Activated naive CD4-positive, alpha-beta T cell treated with anti-CD3 and anti-CD28 coated beads, Interleukin-2, amount 50 U/mL, for 16 hours (primary cell): ENCODE results near the gene PKM.
A peak's percentile ranks its signal among the peaks of the same experiment; 100 is the strongest.
"Not testable (repeated sequence)": the region's sequence is repeated elsewhere in the genome, so short reads cannot be mapped to it uniquely, and the experiment has no call there.

ENCODE experiments used
- DNase-seq: peaks from one replicate; pipeline ENCODE4 v3.0.0-alpha.2; 2020

Gene PKM

DNA sequence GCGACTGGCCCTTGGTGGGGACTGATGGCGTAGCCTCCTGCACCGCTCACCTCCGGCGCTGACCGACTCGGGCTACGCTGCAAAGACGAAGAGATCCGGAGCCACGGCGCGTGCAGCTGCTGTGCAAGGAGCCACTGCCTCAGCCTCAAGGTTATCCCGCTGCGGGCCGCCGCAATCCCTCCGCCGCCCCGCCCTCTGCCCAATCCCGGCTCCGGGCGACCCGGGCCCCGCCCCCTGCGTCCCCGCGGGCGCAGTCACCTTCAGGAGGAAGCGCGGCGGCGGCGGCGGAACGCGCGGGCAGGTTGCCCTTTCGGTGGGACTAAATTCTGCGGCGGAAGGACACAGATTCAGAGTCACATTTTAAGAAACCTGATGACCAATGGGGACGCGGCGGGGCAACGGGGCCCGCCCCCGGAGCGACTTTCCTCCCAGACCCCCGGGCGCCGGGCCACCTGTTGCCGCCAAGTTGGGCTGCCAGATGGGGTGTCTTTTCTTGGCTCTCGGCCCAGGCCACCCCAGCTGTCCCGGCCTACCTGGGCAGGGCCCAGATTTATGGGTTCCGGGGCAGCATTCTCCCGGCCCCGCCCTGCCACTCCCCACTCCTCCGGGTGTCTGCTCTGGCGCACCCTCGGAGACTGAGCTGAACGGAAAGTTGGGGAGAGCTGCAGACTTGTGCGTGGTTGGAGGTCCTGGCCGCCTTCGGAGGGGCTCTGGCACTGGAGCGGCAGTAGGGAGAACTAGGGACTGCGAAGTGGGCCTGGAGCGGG lies at the start of gene PKM:
TSS of gene PKM (minus strand) at position 125 of the 767 bp plus-strand sequence. CDS start 12,093 bp downstream, outside the sequence.
- peak; percentile 97 for DNase-seq

DNA sequence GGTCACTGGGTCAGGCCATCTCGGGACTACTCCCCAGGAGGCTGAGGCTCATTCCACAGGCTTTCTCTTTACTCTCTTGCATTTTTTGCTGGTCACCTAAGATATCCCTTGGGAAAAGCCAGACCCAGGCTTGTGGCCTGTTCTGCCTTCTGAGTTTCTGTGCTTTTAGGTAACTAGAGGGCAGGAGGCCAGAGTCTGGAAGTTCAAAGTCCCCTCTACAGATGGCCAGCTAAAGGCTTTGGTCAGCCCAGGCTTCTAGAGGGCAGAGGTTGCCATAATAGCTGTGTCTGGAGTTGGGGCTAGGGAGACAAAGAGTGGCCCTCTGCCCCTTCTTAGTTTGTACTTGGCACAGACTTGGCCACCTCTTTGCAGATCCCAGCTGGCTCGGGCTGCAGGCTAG lies 49.8 kb upstream of the PKM start:
- no peak for DNase-seq

DNA sequence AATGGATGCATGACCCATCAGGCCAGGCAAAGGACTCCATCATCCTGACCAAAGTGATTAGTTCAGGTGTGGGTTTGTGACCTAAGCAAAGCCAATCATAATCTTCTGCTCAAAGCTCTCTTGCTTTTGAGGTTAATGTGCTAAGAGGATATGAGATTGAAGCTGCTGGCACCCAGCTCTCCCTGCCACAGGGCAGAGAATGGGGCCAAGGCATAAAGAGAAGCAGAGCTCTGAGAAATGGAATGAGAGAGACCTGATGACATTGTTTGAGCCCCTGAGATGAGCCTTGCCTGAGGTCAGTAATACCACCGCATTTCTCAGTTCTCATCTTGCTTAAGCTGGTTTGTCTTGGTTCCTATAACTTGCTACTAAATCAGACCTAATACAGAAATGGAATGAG lies 47.7 kb upstream of the PKM start:
- DNase-seq = no peak

DNA sequence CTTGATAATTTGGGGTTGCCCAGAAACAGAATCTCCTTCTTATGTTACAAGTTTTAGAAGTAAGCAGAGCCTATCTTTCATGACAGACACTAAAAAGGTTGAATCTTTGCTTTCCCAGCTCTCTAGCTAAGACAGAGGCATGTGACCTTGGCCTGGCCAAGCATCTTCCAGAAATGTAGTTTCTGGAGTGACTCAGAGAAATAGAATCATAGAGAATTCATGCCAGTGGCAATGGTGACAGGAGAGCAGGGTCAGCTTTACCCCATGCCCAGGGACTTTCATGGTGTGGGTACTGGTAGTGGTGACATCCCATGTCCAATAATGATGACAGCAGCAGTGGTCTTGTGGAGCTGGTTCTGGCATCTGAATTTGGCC lies 45.3 kb upstream of the PKM start:
- DNase-seq = no peak

DNA sequence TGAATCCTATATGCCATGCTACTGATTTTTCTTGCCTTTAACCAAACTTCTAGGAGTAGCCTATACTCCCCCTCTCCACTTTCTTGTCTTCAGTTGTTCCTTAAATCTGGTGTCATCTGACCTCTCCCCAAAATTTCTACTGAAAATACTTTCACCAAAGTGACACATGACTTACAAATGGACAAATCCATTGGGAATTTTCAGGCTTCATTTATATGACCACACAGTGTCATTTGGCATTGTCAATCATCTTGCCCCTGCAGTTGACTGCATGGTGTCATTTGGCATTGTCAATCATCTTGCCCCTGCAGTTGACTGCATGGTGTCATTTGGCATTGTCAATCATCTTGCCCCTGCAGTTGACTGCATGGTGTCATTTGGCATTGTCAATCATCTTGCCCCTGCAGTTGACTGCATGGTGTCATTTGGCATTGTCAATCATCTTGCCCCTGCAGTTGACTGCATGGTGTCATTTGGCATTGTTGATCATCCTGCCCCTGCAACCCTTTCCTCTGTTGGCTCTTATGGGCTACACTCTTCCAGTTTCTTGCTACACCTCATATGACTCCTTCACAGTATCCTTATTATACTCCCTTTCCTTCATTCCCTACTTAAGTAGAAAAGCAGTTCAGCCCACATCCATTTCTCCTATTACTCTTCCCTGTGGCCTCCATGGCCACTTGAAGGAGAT lies 44.8 kb upstream of the PKM start:
- not testable (repeated sequence) for DNase-seq

DNA sequence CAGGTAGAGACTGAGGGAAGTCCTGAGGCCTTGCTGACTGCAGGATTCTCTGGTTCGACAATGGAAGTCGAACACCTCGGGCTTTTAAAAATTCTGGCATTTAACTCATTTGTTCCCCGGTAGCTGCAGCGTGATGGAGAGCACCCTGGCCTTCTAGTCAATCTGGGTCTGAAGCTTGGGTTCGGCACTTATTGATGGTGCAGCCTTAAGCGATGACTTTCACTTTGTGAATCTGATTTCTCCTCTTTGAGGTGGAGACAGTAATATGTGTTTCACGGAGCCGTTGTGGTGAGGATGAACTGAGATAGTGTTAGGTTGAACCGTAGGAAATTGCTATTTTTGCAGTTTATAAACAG lies 42.0 kb upstream of the PKM start:
- DNase-seq = no peak

DNA sequence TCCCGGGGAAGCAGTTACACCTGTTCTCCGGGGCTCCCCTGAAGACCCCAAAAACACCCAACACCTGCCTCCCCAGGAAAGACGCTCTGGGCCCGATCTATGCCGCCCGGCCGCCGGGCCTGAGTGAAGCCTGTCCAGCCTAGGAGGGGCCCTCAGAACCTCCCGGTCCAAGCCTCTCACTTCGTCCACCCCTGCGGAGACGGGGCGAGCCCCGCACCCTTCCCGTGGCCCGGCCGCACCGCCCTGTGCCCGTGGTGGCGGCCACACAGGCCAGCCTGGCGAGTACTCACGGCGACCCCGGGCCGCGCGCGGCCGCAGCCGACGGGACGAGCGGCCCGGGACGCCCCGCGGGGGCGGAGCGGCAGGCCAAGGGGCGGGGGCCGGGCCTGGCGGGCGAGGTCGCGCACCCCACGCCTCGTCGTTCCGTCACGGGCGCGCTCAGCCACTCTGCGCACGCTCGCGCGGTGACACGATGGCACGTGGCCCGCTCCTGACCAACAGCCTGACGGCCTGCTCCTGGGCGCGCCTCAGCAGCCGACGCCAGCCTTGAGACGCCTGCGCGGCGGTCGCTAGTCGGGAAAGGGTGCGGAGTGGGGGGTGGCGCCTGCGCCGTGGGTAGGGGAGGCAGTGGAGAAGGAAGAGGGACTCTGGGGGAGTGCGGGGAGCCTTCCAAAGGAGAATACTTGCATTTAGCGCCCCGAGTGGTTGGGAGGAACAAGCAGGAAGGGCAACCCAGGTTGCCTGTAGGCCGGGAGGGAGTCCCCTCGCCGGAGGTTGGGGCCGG lies 41.4 kb upstream of the PKM start, which contains the start of gene PARP6:
TSS of gene PARP6 (minus strand) at position 342 of the 784 bp plus-strand sequence. CDS start 5,077 bp downstream, outside the sequence.
- peak; percentile 99 for DNase-seq

DNA sequence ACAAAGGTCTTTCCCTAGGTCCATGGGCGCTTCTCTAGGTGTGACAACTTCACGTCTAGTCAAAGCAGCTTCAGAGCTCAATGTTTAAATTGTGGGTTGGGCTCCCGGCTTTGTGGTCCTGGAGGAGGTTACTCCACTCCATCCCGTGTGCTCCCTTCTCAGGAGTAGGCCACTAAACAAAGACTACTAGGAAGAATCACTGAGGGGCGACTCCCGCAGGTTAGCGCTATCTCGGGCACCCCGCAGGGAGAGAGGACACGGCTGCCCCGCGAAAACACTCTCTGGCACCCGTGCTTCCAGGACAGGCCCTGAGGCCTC lies 40.9 kb upstream of the PKM start:
- no peak for DNase-seq

DNA sequence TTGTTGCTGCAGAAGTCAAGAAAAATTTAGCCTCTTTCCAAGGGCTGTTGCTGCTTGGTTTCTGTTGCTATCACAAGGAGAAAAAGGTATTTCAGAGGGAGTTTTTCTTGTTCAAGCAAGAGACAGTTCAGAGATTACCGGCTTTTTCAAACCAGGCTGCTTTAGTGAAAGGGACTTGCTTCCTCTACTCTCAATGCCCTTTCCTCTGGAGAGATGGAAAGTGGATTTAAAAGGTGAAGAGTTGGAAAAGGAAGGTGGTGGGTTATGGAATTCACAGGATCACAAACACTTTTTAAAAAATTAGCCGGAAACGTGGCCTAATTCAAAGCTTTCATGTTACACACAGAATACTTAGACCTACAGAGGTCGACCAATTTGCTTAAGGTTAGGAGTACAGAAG lies 40.2 kb upstream of the PKM start:
- no peak for DNase-seq

DNA sequence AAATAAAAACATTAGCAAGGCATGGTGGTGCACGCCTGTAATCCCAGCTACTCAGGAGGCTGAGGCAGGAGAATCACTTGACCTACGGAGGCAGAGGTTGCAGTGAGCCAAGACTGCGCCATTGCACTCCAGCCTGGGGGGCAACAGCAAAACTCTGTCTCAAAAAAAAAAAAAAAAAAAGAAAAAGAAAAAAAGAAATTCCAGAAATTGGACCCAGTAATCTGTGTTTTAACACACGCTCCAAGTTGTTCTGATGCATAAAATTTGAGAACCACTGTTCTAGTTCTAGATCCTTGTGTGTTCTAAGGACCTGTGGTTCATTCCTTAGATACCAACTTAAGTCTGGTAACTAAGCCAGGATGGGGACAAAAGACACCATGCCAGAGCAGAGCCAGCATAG lies 38.7 kb upstream of the PKM start:
- no peak for DNase-seq

DNA sequence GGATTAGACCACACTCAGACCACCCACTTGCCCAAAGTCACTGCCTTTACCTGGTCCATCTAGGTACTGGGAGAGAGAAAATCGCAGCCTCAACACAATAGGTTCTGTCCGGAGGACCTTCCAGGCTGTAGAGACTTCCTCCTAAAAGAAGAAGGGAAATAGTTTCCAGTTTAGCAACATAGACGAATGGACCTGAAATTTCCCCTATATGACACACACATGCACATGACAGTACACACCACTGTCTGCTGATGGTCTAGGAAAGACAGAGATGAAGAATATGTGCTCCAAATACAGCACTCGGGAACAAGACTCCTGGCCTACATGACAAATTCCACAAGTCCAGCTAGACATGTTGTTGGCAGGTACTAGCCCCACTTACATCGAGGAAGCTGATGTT lies 34.0 kb upstream of the PKM start:
- no peak for DNase-seq

DNA sequence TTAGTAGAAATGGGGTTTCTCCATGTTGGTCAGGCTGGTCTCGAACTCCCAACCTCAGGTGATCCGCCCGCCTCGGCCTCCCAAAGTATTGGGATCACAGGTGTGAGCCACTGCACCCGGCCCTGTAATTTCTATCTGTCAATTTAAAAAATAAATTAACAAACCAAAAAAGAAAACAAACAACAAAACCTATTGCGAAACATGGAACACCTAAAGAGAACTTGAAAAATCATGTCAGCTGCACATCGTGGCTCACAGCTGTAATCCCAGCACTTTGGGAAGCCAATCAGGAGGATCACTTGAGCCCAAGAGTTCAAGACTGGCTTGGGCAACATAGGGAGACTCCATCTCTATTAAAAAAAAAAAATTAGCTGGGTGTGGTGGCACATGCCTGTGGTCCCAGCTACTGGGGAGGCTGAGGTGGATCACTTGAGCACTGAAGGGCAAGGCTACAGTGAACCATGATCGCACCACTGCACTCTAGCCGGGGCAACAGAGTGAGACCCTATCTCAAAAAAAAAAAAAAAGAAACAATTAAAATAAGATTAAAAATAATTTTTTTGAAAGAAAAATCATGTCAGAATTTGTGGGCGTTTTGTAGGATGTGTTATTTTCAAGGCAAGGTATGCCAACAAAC lies 21.8 kb upstream of the PKM start:
- no peak for DNase-seq

DNA sequence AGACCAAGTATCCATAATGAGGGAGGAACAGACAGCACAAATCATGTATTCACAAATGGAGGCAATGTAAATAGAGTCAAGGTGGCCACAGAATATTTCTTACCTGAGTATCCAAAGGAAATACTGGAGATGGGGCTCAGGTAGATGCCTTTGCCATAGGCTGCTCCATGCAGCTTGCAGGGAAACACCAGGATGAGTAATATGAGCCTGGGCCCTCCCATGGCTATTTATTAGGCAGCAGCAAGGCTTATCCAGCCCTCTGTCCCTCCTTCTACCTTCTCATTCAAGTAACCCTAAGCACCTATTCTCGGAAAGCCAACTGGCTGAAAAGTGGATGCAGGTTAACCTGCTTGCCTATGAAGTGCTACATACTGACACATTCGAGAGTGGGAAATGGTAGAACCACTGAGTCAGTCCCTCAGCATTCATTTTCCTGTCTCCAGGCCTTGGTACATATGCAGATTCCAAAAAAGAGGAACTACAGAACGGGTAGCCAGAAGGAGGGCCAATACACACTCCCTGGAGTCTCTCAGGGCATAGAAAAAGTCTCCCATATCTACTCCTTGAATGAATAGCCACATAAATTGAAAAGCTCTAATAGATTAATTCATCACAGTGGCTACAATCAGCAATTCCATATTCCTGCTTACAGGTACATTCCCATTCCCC lies 18.3 kb upstream of the PKM start:
- DNase-seq = no peak

DNA sequence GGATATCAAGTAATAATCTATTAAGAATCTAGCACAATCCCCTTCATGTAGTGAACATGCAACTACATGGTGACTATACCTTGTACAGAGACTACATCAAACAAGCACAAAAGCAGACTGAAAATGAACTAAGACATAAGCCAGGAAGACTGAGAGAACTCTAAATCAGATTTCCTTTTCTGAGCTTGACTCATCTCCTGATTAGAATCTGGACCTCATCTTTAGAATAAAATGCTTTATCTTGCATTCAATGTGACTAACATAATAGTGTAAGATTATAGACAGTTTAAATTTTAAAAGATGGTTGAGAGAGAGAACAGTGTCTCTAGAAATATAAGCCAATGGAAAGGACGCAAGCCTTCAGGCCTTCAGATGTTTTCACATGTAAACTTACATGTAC lies 17.5 kb upstream of the PKM start:
- DNase-seq = no peak

DNA sequence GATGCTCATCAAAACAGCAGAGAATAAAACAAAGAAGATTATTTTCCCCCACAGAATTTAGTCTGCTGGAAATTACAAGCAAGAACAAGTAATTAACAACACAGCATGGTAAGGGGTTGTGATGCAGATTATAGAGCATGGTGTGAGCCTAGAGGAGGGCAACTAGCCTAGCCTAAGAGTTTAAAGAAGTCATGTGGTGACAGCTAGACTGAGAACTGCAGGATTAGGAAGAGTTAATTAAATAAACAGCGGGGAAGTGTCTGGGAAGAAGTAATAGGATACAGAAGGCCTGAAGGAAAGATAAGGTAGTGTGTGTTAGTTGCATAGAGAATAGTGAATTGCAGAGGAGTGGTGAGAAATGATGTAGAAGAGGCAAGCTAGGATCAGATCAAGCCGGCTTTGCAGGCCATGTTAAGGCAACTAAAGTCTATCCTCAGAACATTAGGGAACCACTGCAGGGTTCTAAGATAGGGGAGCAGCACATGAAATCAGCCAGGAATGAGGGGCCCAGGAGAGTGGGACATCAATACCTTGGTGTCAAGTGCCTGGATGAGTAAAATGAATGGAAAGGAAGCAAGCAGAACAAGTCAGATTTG lies 11.9 kb upstream of the PKM start:
- no peak for DNase-seq

DNA sequence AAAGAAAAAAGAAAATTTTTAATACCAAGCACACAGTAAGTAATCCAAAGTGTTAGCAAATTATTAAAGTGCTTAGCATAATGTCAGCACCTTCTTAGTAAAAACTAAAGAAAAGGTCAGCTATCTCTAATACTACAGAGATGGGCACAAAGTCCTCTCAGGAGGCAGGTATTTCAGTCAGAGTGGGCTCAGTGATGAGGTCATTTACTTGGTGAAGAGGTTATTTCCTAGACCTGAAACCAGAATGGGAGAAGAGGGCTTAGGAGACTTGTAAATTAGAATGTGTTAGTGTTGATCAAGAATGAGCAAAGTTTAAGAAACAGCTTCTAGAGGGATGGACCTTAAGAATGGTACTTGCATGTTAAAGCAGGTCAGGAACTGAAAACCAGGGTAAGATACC lies 8.7 kb upstream of the PKM start:
- DNase-seq = no peak

DNA sequence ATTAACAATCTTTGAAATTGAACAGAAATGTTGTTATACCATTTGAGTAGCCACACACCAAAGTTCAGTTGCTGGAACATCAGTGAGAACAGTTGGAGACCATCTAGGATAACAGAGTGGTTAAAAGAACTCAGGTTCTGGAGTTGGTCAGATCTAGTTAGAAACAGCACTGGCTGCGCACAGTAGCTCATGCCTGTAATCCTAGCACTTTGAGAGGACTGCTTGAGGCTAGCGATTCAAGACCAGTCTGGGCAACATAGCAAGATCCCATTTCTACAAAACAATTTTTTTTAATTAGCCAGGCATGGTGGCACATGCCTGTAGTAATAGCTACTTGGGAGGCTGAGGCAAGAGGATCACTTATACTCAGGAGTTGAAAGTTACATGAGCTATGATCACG lies 7.6 kb upstream of the PKM start:
- DNase-seq = no peak

DNA sequence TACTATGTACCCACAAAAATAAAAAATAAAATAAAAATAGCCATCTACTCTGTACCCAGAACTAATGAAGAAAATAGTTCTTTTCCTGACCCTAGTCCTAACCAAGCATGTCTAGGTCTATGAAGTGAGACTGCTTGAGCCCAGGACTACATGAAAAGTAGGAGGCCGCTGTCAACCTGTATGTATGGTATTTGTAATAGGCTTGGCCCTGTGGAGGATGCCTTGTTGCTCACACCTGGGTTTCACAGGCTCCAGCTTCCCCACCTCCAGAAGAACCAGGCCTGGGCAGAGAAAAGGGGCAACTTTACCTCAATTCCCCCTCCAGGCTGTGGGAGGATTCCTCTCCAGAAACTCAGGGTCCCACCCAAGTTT lies 6.8 kb upstream of the PKM start:
- no peak for DNase-seq

DNA sequence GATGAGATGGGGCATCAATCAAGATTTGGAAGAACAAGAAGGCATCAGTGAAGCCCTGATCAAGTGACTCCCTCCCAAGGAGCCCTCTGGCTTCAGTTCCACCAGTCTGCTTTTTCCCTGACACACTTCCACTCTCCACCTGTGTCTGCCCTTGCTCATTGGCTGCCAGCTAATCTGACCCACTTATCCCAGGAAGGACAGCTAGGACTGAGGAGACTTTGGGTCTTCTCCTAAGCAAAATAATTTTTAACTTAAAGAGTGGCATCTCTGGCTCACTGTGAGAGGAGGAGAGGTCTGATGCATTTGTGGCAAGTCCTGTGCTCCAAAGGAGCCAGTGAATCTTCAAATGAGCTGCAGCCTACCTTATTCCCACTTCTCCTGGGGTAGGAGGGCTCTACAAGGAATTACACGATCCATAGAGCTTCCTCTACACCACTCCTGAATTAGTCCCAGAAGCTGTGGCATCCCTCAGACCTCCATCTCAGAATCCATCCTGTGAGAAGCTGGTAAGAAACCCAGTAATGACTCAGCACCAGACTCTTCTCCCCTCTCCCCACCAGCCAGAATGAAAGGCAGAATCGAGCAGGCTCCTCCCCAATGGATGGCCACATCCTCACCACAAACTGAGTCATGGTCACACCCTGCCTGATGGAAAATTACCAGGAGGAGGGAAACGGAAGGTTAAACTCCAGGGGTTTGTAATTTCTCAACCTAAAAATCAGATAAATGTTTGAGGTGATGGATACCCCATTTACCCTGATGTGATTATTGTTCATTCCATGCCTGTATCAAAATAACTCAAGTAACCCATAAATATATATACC lies 6.3 kb upstream of the PKM start:
- DNase-seq = peak; percentile 64

DNA sequence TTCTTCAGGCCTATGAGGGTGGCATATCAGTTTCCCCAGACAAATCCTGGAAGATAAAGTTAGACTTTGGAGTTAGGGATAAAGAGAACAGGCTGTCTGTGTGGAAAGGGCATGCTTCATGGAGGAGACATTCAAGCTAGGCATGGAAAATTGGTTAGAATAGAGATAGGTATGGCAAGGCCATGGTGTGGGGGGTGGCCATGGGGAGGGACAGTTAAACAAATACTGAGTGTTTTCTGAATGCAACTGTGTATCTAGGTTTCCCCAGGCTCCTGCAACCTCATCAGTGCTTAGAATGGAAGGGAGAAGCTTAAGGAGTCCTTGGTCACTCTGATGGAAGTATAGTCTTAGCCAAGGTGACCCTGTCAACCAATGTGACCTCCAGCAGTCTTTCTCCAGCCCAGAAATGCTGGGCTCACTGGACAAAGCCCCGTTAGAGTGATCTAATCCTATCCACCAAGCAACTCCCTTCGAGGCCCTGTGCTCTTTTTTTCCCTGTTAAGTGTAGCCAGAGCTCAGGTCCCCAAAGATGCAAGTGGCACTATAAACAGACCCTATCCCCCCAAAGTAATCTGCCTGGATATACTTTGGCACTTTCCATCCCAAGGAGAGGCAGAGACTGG lies 5.5 kb upstream of the PKM start:
- DNase-seq = no peak

DNA sequence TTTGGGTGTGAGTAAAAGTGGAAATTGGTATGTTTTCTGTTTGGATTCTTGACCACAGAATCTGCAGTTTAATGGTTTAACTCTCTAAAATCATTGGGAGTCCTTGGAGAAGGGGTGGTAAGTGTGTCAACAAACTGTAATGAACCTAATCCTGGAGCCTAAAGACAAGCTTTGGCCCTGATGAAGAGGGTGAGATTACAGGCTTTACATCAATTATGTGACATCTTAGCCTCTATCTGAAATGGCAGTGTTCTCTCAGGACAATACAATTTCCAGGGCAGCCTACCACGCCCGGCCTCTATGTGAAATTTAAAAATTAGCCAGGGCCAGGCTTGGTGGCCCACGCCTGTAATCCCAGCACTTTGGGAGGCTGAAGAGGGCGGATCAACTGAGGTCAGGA lies 4.3 kb upstream of the PKM start:
- no peak for DNase-seq
